Activated CD4-positive, alpha-beta T cell treated with anti-CD3 and anti-CD28 coated beads for 48 hours (primary cell): ENCODE data around the gene COMMD10.

ENCODE experiments used
- DNase-seq: peaks from one replicate; pipeline ENCODE4 v3.0.0-alpha.2; 2020

The COMMD10 gene

DNA sequence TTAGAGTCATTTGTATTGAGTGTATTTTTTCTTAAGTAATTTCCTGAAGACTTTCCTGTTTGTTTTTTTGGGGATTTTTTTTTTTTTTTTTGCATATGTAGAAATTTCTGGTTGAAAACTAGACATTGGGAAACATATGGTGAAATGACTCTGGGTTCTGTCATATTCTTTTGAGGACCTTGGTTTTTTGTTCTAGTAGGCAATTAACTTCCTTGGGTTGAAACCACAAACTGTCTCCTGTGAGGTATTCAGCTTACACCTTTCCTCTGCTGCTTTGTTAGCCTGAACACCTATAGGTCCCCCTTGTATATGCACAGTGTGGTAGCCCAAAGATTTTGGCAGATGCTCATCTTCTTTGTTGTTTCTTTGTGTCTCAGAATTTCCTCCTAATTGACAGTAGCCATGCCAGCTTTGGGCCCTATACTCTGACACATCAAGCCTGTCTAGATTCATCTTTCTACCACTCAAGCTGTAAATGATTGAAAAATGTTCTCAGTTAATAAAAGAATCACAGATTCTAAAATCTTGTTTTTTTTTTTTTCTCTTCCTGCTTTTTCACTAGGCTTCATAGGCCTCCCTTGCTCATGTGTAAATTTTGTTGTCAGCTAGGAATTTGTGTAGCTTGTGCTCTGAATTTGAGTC lies 140.6 kb downstream of the COMMD10 start:
- no peak for DNase-seq

DNA sequence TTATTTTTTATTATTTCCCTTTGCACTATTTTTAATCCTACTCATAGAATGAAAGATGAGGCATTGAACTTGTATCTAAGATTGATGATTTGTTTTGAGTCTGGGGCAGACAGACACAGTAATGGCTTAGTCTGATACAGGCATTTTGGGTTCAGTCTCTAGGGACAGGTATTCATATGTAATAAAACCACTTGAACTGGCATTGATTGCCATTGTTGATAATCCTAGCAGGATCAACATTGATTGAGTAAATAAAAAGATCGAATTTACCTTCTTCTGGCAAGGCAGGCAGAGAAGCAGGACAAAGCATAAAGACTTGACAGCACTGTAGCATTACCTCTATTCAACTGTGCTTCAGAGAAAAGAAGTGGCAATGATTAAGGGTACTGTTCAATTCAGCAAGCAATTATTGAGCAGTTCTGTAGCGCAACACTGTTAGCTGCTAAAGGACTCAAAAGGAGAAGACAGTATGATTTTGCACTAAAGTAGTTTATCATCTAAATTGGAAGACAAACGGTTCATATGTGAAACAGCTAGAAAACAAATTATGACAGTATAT lies 144.4 kb downstream of the COMMD10 start:
- no peak for DNase-seq

DNA sequence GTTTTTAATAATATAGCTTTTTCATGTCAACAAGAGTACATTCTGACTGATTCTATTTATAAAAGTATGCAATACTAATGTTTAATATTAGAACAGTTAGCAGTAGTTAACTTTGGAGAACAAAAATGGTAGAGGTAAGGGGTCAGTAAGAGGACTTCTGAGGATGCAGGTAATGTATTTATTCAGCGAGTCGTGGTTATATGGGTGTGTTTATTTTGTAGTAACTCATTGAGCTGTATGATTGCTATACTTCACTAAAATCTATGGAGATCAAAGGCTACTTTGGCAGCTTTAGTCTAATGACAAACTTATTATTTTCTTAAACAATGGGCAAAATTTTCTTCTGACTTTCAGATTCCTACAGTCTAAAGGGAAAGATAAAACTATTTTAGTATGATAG lies 146.5 kb downstream of the COMMD10 start:
- no peak for DNase-seq

DNA sequence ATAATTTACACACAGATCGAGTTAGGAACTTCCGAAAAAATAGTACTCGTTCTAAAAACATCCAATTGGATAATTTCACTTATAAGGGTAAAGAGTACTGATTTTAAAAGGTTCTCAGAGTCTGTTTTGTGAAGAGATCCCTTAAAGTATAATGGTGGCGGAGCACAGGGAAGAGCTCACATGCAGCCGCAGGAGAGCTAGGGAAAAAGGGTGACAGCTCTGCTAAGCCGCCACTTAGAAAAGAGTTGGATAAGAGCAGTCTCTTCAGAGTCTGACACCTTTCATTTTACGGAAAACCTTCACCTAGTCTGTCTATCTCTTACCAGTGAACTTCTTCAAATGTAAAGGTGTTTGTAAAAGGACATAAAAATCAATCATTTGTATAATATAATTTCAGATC lies 149.9 kb downstream of the COMMD10 start:
- no peak for DNase-seq

DNA sequence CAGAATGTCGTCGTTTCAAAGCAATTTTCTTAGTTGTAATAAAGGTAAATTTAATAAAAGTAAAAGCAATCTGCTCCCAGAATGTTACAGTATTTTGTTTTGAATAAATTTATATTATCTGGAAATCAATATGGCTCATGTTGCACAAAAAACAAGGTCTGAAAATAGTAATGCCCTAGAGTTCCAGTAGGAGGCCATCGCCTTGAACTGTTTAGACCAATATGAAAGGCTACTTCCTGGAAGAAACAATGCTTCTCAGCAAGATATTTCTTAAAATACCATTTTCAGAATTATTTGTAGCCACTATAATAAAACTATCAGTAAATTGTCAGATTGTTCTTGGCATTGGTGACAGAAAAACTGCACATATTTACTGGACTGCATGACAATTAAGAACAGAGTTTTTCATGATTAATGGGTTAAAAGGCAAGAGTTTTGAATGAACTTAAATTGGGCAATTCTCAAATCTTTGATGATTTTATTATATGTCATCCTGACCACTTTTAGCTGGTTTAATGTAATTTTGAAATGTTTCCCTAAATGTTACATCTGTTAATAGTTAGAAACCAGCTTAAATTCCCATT lies 153.2 kb downstream of the COMMD10 start:
- no peak for DNase-seq

DNA sequence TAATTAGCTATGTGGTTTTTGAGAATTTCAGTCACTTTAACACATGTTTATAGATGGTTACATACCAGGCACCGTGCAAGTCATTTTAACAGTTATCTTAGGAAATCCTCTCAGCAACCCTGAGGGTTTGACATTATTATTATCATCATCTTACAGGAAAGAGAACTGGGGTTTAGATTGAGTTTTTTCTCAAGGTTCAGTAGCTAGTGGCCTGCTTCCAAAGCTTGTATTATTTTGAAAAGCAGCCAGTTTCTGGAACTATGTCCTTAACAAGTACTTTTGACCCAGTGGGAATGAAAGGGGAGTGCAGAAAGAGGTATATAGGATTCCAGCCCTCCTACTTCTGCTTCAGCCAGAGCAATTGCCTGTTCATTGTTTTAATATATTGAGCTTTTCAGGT lies 157.5 kb downstream of the COMMD10 start:
- no peak for DNase-seq

DNA sequence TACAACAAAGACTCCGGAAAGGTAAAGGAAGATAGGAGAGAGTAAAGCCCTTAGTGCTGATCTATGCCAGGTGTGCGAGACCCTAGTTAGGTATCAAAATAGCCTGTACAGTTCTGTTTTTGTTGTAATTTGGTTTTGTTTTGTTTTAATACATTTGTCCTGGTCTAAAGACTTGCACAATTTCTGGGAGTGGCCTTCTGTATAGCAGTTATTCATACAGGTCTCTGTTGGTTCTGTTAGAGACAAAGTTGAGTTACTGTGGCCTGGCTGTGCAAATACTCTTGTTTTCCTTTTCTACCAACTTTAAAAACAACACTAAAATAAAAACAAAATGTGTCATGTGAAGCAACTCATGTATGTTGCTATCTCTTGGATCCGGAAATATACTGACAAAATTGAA lies 163.6 kb downstream of the COMMD10 start:
- no peak for DNase-seq

DNA sequence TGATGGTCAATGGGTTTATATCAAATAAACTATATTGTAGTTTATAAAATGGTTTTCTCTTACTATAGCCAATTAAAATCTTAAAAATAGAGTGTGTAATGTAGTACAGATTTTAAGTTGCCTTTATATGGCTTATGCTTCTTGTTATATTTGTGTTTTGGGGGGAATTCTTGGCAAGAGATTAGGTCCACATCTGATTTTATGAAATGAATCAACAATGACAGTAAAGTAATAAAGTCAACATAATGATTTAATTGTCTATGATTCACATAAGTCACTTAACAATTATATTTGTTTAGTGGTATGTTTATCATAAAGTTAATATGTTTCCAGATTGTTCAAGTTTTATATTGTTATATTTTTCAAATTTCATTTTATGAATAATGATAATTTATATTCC lies 164.8 kb downstream of the COMMD10 start:
- DNase-seq, result no peak

DNA sequence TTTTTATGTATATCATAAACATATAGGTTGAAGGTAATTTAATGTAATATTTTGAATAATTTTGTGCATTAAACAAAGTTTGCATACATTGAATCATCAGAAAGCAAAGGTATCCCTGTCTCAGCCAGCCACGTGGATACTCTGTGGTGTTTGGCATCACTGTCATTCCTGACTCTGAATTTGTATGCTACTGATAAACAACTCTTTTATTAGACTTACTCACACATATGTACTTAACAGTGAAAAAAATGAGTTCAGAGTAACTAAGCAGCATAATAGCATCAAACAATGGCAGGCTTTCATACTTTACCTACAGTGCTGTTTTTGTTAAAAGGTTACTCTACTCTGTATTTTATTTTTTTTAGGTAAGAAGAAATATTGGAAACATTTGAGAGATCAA lies 171.9 kb downstream of the COMMD10 start:
- DNase-seq, result no peak

DNA sequence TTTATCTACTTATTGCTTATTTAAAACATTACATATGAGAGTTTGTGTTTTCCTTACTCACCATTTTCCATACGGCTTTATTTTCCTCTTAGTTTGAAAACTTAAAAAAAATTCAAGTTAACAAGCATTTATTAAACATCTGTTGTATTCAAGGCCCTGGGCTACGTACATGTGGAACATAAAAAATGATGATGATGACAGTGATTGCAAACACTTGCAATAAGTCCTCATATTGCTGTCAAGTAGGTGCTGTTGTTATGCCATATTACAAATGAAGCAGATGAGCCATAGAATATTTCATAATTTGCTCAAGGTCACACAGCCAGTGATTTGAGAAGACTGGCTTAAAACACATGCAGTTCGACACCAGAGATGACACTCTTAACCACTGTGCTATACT lies 180.6 kb downstream of the COMMD10 start:
- DNase-seq, result no peak

DNA sequence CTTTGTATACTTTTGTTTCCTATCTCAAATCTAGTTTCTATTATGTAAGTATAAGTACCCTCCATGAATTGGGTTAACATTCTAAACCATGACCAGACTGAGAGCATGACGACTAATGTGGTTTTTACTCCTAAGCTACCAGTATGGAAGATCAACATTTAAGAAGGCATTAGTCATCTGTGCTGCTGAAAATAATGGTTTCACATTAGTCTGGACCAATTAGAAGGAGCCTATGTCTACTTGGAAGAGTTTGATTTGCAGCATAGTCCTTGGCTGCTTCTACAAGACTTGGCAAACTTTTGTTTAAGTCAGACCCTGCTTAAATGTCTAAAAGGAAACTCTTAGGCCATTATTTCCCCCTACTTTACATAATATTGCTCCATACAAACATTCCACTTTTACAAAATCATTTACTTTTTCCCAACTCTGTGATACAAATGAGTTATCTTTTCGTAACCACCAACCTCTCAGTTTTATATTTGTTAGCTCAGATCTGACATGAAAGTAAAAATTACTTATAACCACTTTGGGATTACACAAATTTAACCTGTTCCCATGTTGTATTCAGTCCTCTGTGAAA lies 186.7 kb downstream of the COMMD10 start:
- no peak for DNase-seq

DNA sequence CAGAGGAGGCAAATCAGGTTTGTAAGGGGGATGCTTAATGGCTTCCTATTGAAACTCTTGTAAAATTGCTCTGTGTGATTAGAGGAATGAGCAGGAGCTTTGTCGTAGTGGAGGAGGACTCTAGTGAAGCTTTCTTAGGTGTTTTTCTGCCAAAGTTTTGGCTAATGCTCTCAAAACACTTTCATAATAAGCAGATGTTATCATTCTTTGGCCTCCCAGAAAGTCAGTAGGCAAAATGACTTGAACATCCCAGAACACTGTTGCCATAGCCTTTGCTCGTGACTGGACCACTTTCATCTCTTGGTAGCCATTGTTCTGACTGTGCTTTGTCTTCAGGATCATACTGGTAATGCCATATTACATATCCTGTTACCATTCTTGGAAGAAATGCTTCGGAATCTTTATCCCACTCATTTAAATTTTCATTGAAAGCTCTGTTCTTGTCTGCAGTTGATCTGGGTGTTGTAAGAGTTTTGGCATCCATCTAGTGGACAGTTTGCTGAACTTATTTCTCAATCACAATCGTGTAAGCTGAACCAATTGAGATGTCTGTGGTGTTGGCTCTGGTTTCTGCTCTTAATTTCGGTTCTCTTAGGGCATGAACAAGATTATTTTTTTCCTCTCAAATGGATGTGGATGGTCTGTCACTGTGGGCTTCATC lies 187.6 kb downstream of the COMMD10 start:
- DNase-seq, result no peak

DNA sequence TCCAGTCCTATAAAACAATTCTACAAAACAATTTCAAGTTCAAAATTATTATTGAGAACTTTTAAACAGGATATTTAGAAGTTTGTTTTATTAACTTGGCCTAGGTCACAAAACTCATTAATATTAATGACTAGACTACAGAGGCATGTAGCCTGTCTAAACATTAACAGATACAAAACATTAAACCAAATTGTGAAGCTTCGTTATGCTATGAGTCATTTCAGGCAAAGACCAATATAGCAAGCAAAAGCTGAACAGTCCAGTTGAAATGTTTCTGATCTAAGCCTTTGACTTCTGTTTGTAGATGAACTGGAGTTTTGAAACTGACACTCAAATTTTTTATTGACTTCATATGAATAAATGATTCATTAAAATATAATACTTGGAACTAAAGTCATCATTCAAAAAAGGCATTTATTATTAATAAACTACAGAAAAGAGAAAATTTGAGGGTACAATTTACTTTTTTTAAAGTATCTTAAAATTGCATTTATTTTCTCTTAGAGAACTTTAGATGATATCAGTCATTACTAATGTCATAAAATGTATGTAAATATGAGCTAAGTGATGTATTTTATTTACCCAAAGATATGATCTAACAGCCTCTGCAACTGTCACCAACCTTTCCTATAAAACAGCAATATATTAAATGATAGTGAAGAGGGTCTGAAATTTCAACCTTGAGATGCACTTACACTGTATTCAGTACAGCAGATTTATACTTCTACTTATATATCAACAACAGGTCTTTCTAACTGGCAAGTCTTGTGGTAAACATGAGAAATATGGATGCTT lies 188.8 kb downstream of the COMMD10 start:
- DNase-seq, result no peak

DNA sequence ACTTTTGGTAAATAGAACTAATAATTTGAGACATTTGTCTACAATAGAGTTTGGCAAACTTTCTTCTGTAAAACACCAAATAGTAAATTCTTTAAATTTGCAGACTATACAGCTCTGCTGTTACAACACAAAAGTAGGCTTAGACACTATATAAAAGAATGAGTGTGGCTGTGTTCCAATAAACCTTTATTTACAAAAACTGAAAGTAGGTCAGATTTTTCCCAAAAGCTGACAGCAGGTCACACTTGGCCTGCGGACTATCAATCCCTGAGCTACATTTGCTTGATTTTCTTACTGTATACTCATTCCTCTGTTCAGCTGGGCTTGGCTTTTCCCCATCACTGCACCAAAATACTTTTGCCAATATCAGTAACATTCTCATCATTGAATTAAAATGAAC lies 189.4 kb downstream of the COMMD10 start:
- DNase-seq, result no peak

DNA sequence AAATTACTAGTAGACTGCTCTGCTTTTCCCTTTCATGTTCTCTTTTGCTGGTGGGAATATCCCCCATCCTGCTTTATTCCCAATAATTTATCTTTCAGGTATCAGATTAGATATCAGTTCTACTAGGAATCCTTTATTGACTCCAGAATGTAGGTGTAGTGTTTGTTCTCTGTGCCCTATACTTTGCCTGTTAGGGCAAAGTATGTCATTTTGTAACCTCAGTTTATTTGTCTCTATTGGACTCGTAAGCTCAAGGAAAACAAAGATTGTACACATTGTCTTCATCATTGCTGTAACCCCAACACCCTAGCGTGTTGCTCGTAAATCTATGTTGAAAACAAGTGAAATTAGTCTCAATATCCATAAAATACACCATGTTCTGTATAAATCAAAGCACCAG lies 190.5 kb downstream of the COMMD10 start:
- DNase-seq, result no peak

DNA sequence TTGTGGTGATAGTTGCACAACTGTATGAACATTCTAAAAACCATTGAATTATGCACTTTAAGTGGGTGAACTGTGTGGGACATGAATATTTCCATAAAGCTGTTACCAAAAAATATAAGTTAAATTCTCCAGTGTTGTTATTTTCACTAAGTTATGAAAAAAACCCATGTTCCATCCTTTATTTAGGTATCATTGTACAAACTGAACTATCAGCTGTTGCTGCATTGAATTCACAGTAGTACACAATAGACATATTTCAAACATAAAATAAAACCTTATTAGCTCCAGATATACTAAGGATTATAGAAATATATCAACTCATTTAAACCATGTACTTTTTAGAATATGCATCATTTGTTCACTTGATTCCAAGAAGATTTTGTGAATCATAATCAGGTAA lies 192.1 kb downstream of the COMMD10 start:
- DNase-seq, result no peak

DNA sequence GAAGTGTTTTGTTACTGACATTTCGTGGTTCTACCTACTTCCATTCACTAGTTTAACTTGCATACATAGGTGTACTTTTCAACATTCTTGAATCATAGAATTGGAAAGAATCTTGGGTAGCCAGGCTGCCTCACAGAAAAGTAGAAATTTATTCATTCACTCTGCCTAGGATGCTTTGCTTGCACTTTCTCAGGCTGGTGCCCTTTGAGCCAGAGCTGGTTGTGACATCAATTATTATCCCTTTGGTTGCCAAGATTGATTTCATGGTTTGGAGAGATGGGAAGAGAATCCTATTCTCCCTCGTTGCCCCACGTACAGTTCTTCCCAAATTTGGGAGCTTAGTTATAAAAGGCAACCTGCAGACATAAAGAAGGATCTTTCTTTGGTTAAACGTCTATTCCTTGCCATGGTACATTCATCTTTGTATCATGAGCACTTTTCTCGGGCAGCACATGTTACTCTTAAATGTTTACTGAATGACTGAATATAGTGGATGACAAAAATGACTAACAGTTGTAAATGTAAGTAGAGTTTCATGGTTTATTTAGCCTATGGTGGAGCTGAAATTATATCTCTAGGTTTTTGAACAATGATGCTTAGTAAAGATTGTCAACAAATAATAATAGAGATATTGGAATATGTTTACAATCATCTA lies 195.5 kb downstream of the COMMD10 start:
- no peak for DNase-seq

DNA sequence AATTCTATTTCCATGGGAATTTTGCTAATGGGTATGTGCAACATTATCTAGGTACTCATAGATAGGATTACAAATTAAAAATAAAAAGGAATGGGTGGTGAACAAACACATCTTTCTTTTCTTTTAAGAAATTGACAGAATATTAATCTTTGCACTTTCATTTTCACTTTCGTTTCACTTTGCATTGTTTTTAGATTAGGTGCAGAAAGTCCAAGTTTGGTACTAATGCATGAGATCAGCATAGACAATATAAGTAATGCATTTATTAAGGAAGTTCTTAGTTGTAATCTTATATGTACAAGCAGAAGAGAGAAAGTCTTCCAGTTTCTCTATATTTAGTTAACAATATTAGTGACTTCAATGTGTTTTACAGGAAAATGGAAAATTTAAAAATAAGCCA lies 196.5 kb downstream of the COMMD10 start:
- no peak for DNase-seq

DNA sequence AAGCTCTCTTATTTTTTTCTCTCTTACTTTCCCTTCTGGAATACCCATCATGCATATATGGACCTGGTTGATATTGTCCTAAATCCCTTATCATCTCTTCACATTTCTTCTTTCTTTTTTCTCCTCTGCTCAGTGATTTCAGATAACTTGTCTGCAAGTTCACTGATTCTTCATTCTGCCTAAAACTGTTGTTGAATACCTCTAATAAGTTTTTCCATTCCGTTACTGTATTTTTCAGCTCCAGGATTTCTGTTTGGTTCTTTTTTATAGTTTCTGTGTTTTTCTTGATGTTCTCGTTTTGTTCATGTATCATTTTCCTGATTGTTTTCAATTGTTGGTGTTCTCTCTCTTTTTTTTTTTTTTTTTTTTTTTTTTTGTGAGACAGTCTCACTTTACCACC lies 203.7 kb downstream of the COMMD10 start:
- DNase-seq, result no peak

DNA sequence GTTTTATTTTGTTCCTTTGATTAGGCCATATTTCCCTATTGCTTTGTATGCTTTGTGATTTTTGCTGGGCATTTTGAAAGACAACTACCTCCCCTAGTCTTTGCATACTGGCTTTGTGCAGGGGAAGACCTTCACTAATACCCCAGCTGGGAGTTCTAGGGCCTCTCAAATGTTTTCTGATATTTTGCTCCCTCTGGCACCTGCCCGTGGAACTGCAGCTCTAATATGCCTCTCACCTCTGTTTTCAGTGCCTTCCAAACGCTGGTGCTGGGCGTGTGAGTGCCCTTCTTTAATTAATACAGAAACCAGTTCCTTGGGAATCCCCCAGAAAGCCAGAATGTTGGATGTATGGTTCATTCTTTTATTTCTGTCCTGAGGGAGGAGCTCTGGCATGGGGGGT lies 204.5 kb downstream of the COMMD10 start:
- DNase-seq, result peak; percentile 2

DNA sequence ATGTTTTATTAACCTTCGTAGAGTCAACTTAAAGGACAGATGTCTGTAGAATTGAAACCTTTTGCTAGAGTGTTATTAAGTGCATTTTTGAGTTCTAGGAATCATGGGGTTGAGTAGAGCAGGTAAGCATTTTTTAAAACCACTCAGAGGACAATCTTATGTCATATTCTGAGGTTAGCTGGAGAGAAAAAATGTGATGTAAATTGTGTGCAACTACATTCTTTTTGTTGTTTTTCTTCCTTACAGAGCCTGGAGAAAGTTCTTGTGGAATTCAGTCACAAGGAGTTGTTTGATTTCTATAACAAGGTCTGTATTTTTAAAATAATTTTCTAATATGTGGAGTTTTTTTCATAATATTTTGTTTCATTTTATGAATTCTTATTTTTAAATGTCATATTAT lies 206.4 kb downstream of the COMMD10 start:
- no peak for DNase-seq

DNA sequence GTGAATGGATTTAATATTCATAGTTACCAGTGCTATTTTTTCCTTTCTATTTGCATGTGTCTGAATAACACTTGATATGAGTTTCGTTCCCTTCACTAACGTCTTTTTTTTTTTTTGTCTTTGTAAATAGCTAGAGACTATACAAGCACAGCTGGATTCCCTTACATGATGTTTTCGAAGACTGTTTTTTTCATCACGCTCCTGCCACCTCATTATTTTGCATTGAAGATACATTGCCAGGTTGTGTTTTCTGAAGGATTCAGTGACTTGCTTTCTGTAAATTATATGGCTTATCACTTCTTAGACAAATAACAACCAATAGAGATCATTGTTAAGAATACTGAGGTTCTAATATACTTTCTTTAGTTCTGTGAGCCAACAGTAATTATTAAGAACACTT lies 207.5 kb downstream of the COMMD10 start:
- no peak for DNase-seq
